GM12891 (cell line): Measurements from ENCODE around the gene CEACAM19.
"Not testable (repeated sequence)": the region's sequence is repeated elsewhere in the genome, so short reads cannot be mapped to it uniquely, and the experiment has no call there.

ENCODE experiments used
- DNase-seq: peaks from one replicate; pipeline ENCODE4 v3.0.0; 2011; ENCODE audit warnings: low spot score; ENCODE audit not compliant: insufficient read length
- FAIRE-seq: peaks from 2 replicates; lab custom pipeline; 2011; peaks lifted over from hg19 to GRCh38; lab: Jason Lieb, UNC
- PAX5 ChIP-seq: IDR thresholded peaks from 2 replicates; pipeline ENCODE4 v1.6.1; 2011; ENCODE audit warnings: low read length, moderate library complexity, mild to moderate bottlenecking; ENCODE audit not compliant: insufficient read depth, severe bottlenecking
- POLR2A ChIP-seq: IDR thresholded peaks from 2 replicates; pipeline ENCODE4 v1.6.1; 2011; ENCODE audit warnings: low read depth, low read length, control low read depth
- POLR2AphosphoS5 ChIP-seq: IDR thresholded peaks from 2 replicates; pipeline ENCODE4 v1.6.1; 2011; ENCODE audit warnings: low read depth, low read length, control low read depth
- POU2F2 ChIP-seq: IDR thresholded peaks from 2 replicates; pipeline ENCODE4 v1.6.1; 2011; ENCODE audit warnings: low read depth, mild to moderate bottlenecking, control low read depth, low read length, moderate library complexity
- SPI1 ChIP-seq: IDR thresholded peaks from 2 replicates; pipeline ENCODE4 v1.6.1; 2011; ENCODE audit warnings: low read depth, low read length, control low read depth
- TAF1 ChIP-seq: IDR thresholded peaks from 2 replicates; pipeline ENCODE4 v1.6.1; 2011; ENCODE audit warnings: low read depth, low read length, control low read depth

CEACAM19 gene

DNA sequence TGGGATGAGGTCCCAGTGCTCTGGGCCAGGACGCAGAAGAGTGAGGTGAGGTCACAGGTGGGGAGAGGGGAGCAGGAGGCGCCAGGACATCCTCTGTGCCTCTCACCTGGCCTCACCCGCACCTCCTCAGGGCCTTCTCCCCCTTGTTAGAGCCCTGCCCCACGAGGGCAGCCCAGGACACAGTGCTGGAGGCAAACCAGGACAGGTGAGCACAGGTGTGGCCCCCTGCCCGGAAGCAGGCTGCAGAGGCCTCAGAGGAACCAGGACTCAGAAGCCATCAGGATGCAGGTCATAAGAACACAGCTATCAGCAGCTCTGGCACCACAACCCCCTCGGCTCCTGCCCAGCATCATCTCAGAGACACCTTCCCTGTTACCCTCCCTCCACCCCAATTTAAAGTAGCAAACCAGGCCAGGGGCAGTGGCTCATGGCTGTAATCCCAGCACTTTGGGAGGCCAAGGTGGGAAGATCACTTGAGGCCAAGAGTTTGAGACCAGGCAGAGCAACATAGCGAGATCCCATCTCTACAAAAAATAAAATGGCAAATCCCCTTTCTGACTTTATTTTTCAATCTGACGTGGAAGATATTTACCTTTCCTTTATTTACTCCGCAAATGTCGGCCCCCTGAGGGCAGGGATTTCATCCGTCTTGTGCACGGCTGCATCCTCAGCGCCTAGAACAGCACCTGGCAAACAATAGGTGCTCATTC is 27.4 kb downstream of the CEACAM19 start, which contains the start of gene CEACAM16:
CEACAM16 (plus strand) TSS at position 660 of the 710 bp plus-strand sequence. CDS start 2,306 bp downstream, outside the sequence.
- no peak for FAIRE-seq
- no peak for DNase-seq
- TF ChIP-seq SPI1 (no peak), TAF1 (no peak), POLR2A (no peak), POLR2AphosphoS5 (no peak), PAX5 (no peak)

DNA sequence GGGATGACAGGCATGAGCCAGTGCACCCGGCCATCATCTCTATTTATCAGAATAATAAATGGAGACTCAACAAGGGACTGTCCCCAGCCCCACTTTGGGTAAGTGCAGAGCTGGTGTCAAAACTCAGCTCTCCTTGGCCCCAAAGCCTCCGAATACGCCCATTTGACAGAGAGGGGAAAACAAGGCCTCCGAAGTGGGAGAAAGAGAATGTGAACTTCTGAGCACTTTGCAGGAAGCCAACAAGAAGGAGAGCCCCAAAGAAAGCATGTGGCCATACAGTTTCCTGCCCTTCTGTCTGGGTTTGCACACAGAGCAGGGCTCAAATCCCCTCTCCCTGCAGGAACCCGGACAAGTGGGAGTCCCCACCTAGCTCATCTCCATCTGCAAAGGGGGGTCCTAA is 29.3 kb downstream of the CEACAM19 start:
- no peak for TF ChIP-seq TAF1
- no peak for TF ChIP-seq POLR2A
- TF ChIP-seq POU2F2, result no peak
- no peak for TF ChIP-seq SPI1
- TF ChIP-seq PAX5, result no peak
- TF ChIP-seq POLR2AphosphoS5, result no peak
- FAIRE-seq (no peak), DNase-seq (no peak)

DNA sequence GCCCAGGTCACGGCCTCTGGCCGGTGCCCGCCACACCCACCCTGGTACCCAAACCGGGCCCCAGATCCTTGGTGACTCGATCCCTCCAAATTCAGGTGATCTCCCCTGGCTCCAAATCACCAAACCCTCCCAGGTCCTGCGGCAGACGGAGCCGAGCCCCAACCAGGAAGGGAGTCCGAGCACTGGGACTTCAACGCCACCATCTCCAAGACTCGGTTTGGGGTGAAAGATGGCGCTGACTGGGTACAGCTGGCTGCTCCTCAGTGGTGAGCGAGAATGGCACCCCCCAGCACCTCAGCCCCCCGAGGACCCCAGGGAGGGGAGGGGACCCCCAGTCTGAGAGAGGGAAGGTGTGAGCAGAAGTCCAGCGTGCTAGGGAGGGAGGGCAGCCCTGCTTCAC is 29.9 kb downstream of the CEACAM19 start:
- TF ChIP-seq POLR2A, result no peak
- TF ChIP-seq TAF1, result no peak
- no peak for TF ChIP-seq POU2F2
- no peak for TF ChIP-seq SPI1
- TF ChIP-seq POLR2AphosphoS5, result no peak
- TF ChIP-seq PAX5, result no peak
- DNase-seq, result no peak
- FAIRE-seq, result no peak

DNA sequence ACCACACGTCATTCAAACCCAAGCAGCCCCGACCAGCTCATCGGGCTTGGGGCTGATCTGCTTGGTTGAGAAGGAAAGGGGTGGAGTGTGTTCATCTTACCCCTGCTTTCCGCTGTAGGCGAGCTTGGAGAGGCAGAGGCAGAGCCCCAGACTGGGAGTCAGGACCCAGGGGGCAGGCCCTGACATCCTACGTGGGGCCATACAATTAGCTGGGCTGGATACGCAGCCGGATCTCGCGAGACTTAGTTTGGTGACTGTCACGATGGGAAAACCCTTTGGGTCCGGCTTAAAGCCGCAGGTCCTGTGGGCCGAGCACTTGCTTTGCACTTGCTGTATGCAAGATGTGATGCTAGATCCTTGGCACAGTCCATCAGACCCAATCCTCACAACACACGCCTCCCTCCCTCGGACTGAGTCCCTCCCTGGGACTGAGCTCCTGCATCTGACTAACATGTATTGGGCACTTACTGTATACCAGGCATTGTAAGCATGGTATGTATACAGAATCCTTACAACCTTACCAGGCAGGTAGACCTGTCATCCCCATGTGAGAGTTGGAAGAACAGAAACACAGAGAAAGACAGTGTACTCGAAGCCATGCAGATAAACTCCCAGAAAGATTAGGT is 31.4 kb downstream of the CEACAM19 start:
- DNase-seq (no peak), FAIRE-seq (no peak)
- no peak for TF ChIP-seq POU2F2
- TF ChIP-seq SPI1, result no peak
- no peak for TF ChIP-seq POLR2AphosphoS5
- no peak for TF ChIP-seq PAX5
- TF ChIP-seq TAF1, result no peak
- TF ChIP-seq POLR2A, result no peak

DNA sequence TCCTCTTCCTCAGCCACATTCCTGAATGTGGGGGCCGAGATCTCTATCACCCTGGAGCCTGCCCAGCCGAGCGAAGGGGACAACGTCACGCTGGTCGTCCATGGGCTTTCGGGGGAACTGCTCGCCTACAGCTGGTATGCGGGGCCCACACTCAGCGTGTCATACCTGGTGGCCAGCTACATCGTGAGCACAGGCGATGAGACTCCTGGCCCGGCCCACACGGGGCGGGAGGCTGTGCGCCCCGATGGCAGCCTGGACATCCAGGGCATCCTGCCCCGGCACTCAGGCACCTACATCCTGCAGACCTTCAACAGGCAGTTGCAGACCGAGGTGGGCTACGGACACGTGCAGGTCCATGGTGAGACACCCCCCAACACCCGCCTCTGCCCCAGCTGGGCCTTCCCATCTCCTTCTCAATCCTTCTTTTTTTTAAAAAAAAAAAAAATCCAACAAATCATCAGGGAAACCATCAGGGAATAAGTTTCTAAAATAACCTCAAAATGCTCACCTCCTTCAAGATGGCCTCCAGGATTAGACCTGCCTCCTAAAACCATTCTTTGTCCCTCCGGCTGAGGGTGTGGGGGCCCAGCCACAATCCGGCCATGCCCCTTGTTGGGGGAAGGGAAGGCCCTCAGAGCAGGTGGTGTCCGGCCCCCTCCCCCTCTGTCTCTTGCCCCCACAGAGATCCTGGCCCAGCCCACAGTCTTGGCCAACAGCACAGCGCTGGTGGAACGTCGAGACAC is 32.2 kb downstream of the CEACAM19 start:
- DNase-seq (no peak), FAIRE-seq (no peak)
- TF ChIP-seq POU2F2, result no peak
- TF ChIP-seq SPI1, result no peak
- no peak for TF ChIP-seq PAX5
- no peak for TF ChIP-seq POLR2A
- TF ChIP-seq POLR2AphosphoS5, result no peak
- no peak for TF ChIP-seq TAF1

DNA sequence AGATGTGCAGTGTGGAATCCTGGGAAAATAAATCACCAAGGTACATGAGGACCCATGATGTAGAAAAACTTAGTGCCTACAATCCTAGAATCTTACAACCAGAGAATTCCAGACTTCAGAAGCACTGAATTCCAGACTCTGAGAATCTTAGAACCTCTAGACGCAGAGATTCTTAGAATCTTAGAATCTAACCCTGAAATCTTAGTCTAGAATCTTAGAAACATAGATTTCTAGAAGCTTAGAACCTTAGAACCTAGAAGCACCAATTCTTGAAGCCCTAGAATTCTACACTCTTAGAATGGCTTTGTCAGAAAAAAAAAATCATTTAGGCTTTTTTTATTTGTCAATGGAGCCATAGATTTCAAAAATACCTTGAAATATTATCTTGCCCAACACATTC is 33.7 kb downstream of the CEACAM19 start:
- DNase-seq, result no peak
- no peak for FAIRE-seq
- TF ChIP-seq PAX5, result no peak
- no peak for TF ChIP-seq POU2F2
- TF ChIP-seq POLR2AphosphoS5, result no peak
- TF ChIP-seq TAF1, result no peak
- no peak for TF ChIP-seq POLR2A
- no peak for TF ChIP-seq SPI1

DNA sequence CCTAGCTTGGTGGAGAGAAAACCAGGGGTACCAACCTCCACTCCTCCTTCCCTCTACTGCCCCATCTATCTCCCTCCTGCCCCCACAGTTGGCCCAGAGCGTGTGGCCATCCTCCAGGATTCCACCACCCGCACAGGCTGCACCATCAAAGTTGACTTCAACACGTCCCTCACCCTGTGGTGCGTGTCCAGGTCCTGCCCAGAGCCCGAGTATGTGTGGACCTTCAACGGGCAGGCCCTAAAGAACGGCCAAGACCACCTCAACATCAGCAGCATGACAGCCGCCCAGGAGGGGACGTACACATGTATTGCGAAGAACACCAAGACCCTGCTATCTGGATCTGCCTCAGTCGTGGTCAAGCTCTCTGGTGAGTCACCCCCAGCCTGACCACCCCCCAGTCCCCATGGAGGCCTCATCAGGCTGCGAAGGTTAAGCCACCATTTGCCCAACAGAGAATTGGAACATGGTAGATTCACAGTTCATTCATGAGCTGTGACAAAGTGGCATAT is 34.3 kb downstream of the CEACAM19 start:
- TF ChIP-seq TAF1 (no peak), SPI1 (no peak), POLR2AphosphoS5 (no peak), POLR2A (no peak), PAX5 (no peak), POU2F2 (no peak)
- DNase-seq, result no peak
- FAIRE-seq, result no peak

DNA sequence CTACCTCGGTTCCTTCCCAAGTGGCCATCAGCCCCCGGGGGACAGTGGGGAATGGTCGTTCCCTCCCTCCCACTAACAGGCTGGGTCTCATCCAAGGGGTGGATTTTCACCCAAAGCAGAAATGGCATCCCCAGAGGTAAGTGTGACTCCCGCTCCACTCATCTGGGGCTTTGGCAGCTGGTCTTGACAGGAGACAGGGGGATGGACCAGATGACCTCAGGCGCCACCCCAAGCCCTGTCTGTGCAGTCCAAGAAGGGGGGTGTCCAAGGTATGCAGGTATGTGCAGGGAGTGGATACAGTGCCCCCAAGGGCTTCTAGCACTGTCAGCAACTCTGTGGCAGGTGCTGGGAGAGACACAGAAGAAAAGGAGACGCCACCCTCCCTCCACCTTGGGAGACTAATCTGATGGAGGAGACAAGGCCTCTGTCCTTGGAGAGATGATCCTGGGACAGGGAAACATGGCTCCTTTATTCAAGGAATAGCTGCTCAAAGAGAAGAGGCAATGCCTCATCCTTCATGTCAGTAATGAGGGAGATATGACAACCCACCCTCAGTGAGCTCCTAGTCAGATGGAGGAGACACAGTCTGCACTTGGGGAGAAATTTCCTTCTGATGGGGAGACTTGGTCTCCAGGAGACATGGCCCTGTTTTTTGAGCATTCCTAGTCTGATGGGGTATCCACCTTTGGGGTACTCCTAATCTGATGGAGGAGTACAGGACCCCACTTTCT is 35.4 kb downstream of the CEACAM19 start:
- TF ChIP-seq PAX5, result no peak
- TF ChIP-seq TAF1, result no peak
- TF ChIP-seq POLR2AphosphoS5, result no peak
- no peak for TF ChIP-seq POLR2A
- no peak for TF ChIP-seq POU2F2
- no peak for TF ChIP-seq SPI1
- no peak for DNase-seq
- no peak for FAIRE-seq

DNA sequence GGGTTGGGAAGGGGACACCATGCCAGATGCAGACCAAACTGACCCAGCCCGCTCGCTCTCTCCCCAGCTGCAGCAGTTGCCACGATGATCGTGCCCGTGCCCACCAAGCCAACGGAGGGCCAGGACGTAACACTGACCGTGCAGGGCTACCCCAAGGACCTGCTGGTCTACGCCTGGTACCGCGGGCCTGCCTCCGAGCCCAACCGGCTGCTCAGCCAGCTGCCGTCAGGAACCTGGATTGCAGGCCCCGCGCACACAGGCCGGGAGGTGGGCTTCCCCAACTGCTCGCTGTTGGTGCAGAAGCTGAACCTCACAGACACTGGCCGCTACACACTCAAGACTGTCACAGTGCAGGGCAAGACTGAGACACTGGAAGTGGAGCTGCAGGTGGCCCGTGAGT is 36.5 kb downstream of the CEACAM19 start:
- DNase-seq (no peak), FAIRE-seq (no peak)
- TF ChIP-seq PAX5, result no peak
- TF ChIP-seq POLR2AphosphoS5, result no peak
- no peak for TF ChIP-seq POLR2A
- TF ChIP-seq TAF1, result no peak
- TF ChIP-seq POU2F2, result no peak
- no peak for TF ChIP-seq SPI1

DNA sequence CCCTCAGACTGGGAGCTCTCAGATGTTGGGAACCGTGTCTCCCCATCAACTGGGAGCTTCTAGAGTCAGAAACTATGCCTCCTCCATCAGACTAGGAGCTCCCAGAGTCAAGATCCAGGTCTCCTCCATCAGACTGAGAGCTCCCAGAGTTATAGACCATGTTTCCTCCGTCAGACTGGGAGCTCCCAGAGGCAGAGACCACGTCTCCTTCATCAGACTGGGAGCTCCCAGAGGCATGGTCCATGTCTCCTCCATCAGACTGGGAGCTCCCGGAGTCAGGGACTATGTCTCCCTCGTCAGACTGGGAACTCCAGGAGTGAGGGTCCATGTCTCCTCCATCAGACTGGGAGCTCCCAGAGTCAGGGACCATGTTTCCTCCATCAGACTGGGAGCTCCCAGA is 37.7 kb downstream of the CEACAM19 start:
- FAIRE-seq, result no peak
- TF ChIP-seq POLR2A, result no peak
- no peak for TF ChIP-seq TAF1

DNA sequence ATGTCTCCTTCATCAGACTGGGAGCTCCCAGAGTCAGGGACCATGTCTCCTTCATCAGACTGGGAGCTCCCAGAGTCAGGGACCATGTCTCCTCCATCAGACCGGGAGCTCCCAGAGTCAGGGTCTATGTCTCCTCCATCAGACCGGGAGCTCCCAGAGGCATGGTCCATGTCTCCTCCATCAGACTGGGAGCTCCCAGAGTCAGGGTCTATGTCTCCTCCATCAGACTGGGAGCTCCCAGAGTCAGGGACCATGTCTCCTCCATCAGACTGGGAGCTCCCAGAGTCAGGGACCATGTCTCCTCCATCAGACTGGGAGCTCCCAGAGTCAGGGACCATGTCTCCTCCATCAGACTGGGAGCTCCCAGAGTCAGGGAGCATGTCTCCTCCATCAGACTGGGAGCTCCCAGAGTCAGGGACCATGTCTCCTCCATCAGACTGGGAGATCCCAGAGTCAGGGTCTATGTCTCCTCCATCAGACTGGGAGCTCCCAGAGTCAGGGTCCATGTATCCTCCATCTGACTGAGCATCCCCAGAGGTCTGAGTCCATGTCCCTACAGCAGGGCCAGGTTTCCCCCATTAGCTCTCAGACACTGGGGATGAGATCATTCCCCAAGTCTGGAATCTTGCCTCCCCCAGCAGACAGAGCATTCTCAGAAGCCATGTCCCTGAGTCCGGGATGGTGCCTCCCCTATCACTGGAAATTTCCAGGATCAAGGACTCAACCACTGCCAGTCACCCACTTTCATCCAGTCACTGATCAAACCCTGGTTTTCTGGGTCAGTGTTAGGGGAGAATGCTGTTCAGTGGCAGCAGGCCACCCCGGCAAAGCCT is 38.4 kb downstream of the CEACAM19 start:
- FAIRE-seq, DNase-seq: not testable (repeated sequence)

More for the DNA sequence above, 37.7 kb downstream of the CEACAM19 start:
- DNase-seq, result no peak
